Retina (tissue), 1 donor: ENCODE measurements around the gene JARID2.
A peak's percentile ranks its signal among the peaks of the same experiment; 100 is the strongest.

Experiments used
- DNase-seq: peaks from one replicate; pipeline ENCODE4 v3.0.0-alpha.2; 2016

Gene JARID2

DNA sequence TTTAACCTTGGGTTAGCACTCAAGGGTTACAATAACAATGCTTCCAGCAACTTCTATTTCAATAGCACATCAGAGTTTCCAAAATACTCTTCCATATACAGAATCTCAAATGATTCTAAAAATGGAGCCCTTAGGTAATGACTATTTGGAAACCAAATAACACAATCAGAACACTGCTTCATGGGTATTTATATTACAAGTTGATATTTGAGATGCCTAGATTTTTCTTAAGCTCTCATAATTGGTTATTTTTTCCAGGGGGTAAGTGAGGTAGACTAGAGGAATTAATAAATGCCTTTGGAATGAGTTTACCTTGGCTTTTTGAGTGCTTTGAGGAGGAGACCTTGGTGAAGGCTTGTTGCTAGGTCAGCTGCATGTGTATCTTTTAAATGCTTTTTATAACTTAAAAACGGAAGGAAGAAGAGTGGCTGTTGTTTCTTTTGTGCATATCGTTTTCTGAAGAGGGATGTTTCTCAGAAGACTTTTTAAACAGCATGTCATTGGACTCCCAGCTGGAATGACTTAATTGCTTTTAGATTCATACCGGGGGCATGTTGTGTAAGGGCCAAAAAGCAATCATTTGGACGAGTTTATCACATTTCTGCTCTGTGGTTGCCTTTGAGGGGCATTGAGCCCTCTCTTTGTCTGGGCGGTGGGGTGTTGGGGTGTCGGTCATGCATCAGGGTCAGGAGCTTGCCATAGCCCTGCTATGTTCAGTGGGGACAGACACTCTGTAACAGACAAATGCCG lies 230.9 kb downstream of the JARID2 start:
- DNase-seq: no peak

DNA sequence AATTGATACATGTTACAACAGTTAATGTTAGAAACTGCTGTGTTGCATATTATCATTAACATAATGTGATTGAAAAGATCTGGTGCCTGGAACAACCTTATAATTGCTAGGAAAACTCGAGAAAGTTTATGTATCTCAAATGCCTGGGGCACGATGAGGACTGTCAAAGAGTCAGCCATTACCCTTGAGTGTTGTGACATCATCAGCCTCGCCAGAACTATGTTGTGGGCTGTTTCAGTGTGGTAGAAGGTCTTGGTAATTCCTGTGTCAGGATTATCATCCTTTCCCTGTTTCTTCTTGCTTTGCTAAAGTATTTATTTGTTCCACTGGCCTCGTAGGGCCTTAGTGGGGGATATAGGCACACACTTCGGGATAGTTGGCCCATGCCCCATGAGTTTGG lies 231.9 kb downstream of the JARID2 start:
- no peak for DNase-seq

DNA sequence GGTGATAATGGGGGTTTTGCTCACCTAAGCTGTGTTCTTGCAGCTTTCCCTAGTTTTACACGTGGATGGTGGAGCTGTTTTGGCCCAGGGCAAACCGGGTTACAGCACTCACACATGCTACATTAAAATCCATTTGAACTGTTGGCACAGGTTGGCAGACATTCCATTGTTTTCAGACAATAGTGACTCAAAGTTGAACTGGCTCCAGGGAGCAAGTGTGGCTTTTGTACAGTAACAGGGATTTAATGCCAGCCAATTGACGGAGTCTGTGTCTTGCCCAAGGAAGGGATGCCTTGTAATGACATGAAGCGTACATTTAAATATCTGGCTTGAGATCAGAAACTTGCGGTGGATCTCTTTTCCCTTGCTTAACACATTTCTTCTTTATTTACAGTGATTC lies 233.9 kb downstream of the JARID2 start:
- DNase-seq: no peak

GRCh38 chr6:15480525-15480924 lies 234.7 kb downstream of the JARID2 start:
- no peak for DNase-seq

- no peak for DNase-seq
Measured at GRCh38 chr6:15481390-15482291, 235.8 kb downstream of the JARID2 start.

DNA sequence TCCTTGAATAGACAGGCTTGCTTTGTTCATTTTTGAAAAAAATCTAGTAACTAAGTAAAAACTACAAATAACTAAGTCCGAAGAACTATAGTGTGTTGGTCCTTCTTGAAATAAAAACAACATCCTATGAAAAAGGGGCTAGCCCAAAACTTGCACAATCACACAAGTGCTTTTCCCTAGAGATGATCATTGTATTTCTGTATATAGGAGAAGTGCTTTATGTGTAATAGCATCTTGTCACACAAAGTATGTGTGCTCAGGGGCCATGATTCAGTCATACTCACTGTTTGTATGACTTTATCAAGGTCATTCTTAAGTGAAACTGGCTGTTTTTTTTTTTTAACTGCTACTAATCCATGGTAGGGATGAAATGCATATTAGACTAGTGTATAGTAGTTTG lies 237.2 kb downstream of the JARID2 start:
- no peak for DNase-seq

GRCh38 chr6:15484140-15484539 lies 238.3 kb downstream of the JARID2 start:
- DNase-seq: no peak

DNA sequence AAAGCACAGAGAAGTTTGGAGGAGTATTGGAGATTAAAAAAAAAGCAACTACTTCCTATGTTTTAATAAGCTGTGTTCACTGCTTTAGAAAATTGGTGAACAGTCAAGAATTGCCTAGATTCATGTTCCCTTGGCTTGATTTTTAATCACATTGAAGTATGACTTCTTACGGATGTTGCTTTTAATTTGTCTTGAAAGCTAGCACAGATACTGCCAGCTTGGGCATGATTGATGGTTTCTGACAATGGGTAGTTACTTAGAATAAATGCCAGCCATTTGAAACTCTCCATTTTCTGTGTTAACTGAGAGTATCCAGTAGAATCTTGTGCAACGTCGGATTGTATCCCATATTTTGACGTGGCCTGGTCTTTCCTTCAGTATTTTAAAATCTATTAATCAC lies 239.0 kb downstream of the JARID2 start:
- peak; percentile 23 for DNase-seq

GRCh38 chr6:15485936-15486335 lies 240.1 kb downstream of the JARID2 start:
- no peak for DNase-seq

DNA sequence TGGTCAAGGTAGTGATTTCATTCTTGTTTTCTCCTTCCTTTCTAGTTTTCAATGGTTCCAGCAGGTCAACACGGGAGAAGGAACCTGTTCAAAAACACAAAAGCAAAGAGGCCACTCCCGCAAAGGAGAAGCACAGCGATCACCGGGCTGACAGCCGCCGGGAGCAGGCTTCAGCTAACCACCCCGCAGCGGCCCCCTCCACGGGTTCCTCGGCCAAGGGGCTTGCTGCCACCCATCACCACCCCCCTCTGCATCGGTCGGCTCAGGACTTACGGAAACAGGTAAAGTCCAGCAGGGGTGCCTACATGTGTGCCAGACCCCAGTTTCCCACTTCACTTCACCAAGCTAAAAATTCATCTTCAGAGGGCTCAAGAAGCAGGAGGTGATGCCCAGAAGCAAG lies 241.4 kb downstream of the JARID2 start:
- no peak for DNase-seq

GRCh38 chr6:15489261-15489962 lies 243.5 kb downstream of the JARID2 start:
- DNase-seq: no peak

GRCh38 chr6:15490242-15491100 lies 244.6 kb downstream of the JARID2 start:
- no peak for DNase-seq

GRCh38 chr6:15491255-15491985 lies 245.6 kb downstream of the JARID2 start:
- DNase-seq: peak; percentile 74

DNA sequence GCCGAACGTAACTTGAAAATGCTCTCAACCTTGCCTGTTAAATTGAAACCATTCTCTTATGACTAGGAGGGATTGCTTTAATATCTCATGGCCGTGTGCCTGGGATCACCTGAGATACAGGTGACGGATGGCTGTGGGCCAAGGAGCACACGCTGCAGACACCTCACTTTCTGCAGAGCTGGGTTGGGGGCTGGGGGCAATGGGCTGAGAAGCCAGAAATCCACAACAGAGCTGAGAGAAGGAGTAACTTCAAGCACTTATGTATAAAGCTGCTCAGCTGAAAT lies 246.1 kb downstream of the JARID2 start:
- no peak for DNase-seq

- DNase-seq: no peak
Measured at GRCh38 chr6:15493437-15494168, 247.7 kb downstream of the JARID2 start.

DNA sequence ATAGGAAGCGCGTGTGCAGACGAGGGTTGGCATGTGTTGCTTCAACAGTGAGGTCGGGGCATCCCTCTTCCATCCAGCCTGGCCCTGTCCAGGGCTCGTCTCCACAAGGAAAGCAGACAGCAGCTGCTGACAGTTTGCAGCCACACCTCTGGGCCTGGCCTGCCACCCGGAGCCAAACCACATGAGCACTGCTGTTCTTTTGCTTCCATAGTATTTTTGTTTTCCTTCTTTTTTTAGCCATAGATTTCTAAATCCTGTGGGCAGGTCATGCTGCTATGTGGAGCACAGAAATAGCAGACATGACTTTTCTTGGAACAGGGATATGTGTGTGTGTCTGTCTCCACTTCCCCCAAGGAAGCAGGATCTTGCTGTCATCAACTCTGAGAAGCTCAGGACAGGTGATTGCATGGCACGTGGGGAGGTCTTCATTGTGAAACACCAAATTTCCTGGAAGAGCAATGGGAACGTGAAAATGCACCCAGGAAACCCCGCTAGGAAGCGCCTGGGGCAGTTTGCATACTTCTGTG lies 249.6 kb downstream of the JARID2 start:
- no peak for DNase-seq

DNA sequence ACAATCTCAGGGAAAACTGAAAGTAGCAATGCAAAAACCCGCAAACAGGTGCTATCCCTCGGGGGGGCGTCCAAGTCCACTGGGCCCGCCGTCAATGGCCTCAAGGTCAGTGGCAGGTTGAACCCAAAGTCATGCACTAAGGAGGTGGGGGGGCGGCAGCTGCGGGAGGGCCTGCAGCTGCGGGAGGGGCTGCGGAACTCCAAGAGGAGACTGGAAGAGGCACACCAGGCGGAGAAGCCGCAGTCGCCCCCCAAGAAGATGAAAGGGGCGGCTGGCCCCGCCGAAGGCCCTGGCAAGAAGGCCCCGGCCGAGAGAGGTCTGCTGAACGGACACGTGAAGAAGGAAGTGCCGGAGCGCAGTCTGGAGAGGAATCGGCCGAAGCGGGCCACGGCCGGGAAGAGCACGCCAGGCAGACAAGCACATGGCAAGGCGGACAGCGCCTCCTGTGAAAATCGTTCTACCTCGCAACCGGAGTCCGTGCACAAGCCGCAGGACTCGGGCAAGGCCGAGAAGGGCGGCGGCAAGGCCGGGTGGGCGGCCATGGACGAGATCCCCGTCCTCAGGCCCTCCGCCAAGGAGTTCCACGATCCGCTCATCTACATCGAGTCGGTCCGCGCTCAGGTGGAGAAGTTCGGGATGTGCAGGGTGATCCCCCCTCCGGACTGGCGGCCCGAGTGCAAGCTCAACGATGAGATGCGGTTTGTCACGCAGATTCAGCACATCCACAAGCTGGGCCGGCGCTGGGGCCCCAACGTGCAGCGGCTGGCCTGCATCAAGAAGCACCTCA lies 250.7 kb downstream of the JARID2 start:
- DNase-seq: no peak

GRCh38 chr6:15498640-15499039 lies 252.8 kb downstream of the JARID2 start:
- DNase-seq: no peak

DNA sequence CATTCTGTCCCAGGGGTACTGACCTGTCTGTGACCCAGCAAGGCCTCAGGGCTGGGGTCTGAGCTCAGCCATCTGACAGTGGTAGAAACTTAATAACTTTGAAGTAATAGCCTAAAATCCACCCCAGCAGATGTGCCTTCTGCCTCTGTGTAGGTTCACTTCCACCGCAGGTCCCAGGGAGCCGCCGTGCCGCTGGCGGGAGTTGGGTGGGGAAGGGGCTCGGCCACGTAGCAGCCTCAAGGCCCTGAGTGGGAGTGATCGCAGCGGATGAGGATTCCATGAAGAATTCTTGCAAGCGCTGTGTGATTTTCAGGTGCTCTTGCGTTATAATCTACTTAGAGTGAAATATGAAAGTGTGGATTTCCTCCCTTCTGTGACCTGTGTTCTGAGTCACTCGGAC lies 253.3 kb downstream of the JARID2 start:
- DNase-seq: no peak

- DNase-seq: no peak
Measured at GRCh38 chr6:15499591-15499990, 253.7 kb downstream of the JARID2 start.
